ENCODE data around the gene FARP1. TPM values are rescaled to one million over a fixed set of nuclear protein-coding genes. Genes with fewer than 3 reads are reported as not detected.

The FARP1 gene
- total and polyA plus RNA-seq, 10 of the 15 experiments (the other 5 are each of a cell fraction or from before 2014, with no cell fraction given): 0.17 to 6.9 (median 0.68) TPM

- no peak for TF ChIP-seq MLLT1 (IDR thresholded peaks at IDR 0.05)
- no peak for TF ChIP-seq NFXL1 (IDR thresholded peaks at IDR 0.05; ENCODE audit: borderline replicate concordance)
- TF ChIP-seq EZH2 (IDR thresholded peaks at IDR 0.05; ENCODE audit: borderline replicate concordance, control insufficient read depth, low read depth, low read length): no peak
- no peak for TF ChIP-seq NFYB (IDR thresholded peaks at IDR 0.05; ENCODE audit: insufficient read depth, low read depth, low read length)
- no peak for TF ChIP-seq ZNF384 (IDR thresholded peaks at IDR 0.05; ENCODE audit: borderline replicate concordance, low read depth, low read length)
These were observed 318.8 kb downstream of the FARP1 start (continued) for GRCh38 chr13:98461486-98462240.

GRCh38 chr13:98462241-98462882 lies 319.5 kb downstream of the FARP1 start:
- H4K20me1 ChIP-seq (ENCODE audit: control insufficient read depth, insufficient read depth): no peaks in the 10 kb centered on the region; the same call in 1 of the 2 replicates
- ChIA-PET CTCF (no interaction called here), SMC1A (ENCODE audit: uncharacterized antibody, unreplicated experiment) (no interaction called here), POLR2A (interaction anchor here (0.5 kb wide), 1 partner anchor 25 kb away, joined by 5 read pairs; no protein-coding TSS in a partner anchor), RAD21 (ENCODE audit: unreplicated experiment) (no interaction called here)
- H3K9ac ChIP-seq (ENCODE audit: control insufficient read depth, insufficient read depth, low read length): no peak overlapping the region
- WGBS (ENCODE audit: insufficient coverage, insufficient replicate concordance, low lambda C conversion rate, missing lambda C conversion rate): 94% methylated on average over 18 of the region's 18 CpGs
- no peaks in the 10 kb centered on the region for H3K79me2 ChIP-seq (ENCODE audit: control insufficient read depth, insufficient read depth, low read length)
- no peaks in the 10 kb centered on the region for H3K4me1 ChIP-seq (ENCODE audit: control insufficient read depth, insufficient read depth, low read length)
- no peak overlapping the region for H3K4me2 ChIP-seq (ENCODE audit: control insufficient read depth, insufficient read depth)
- DNase-seq (ENCODE audit: low read depth, low spot score) (no peak), ATAC-seq (no peak), FAIRE-seq (no peak)
- no peak overlapping the region for H3K4me3 ChIP-seq
- peaks cover 33% of the 10 kb centered on the region in 2 experiments for H3K36me3 ChIP-seq (ENCODE audit: control insufficient read depth in 2 of 2, insufficient read depth in 2 of 2, low read length in 1 of 2)
- no peak overlapping the region for H2AFZ ChIP-seq (ENCODE audit: control insufficient read depth, low read depth, low read length)
- intact Hi-C loops (cut with micrococcal nuclease; ENCODE audit: unreplicated experiment) (no loop called here), in situ Hi-C loops (cut with MboI) (no loop called here)
- H3K9me3 ChIP-seq (replicated peaks; ENCODE audit: control insufficient read depth, insufficient read depth, low read length): no peaks in the 10 kb centered on the region
- no TSS peak for BruUV-seq (replicated peaks)
- H3K27ac ChIP-seq (ENCODE audit: control insufficient read depth, insufficient read depth): no peak overlapping the region
- H3K27me3 ChIP-seq (replicated peaks in 1 of 2; ENCODE audit: control insufficient read depth in 2 of 2, insufficient read depth in 2 of 2, low read length in 1 of 2): no peaks in the 10 kb centered on the region
- TF ChIP-seq ZZZ3 (IDR thresholded peaks at IDR 0.05; ENCODE audit: control insufficient read depth, insufficient read length, low read depth): no peak
- no peak for TF ChIP-seq TARDBP (IDR thresholded peaks at IDR 0.05; ENCODE audit: borderline replicate concordance)
- TF ChIP-seq SMAD1 (IDR thresholded peaks at IDR 0.05; ENCODE audit: low read depth, partially characterized antibody): no peak
- no peak for TF ChIP-seq MAX (IDR thresholded peaks at IDR 0.05; ENCODE audit: low read depth, low read length)
- no peak for TF ChIP-seq NR2F1 (conservative IDR thresholded peaks at IDR 0.05)
- no peak for TF ChIP-seq USF1 (IDR thresholded peaks at IDR 0.05; ENCODE audit: borderline replicate concordance, extremely low read length, insufficient read depth, low read depth, low read length)
- TF ChIP-seq CEBPZ (IDR thresholded peaks at IDR 0.05; ENCODE audit: low read depth, low read length): no peak
- TF ChIP-seq RBBP5 (conservative IDR thresholded peaks at IDR 0.05): no peak
- TF ChIP-seq ASH2L (IDR thresholded peaks at IDR 0.05; ENCODE audit: borderline replicate concordance, low read depth): no peak
- TF ChIP-seq ZNF384 (IDR thresholded peaks at IDR 0.05; ENCODE audit: borderline replicate concordance, low read depth, low read length): no peak
- no peak for TF ChIP-seq ZSCAN29 (IDR thresholded peaks at IDR 0.05)
